Mesothelial cell of epicardium (in vitro differentiated cells): ENCODE data around the gene CAV1. TPM values are rescaled to one million over a fixed set of nuclear protein-coding genes. Genes with fewer than 3 reads are reported as not detected.

Experiments
- DNase-seq, 2 experiments: peaks; one replicate each; pipeline ENCODE4 v3.0.0; 2021; ENCODE audit warnings: low spot score in 2 of 2; ENCODE audit not compliant: unreplicated experiment in 2 of 2
- H3K27ac Mint-ChIP-seq: 2 replicates; pipeline ENCODE4 v1.8.0; 2021; ENCODE audit warnings: mixed read lengths
- H3K27me3 Mint-ChIP-seq: 2 replicates; pipeline ENCODE4 v1.8.0; 2021; ENCODE audit warnings: low read depth, mixed read lengths
- H3K36me3 Mint-ChIP-seq: 2 replicates; pipeline ENCODE4 v1.8.0; 2021; ENCODE audit warnings: mixed read lengths
- H3K4me1 Mint-ChIP-seq: 2 replicates; pipeline ENCODE4 v1.8.0; 2021; ENCODE audit warnings: mixed read lengths
- H3K4me3 Mint-ChIP-seq: 2 replicates; pipeline ENCODE4 v1.8.0; 2021; ENCODE audit warnings: mild to moderate bottlenecking, moderate library complexity, mixed read lengths
- H3K9me3 Mint-ChIP-seq: 2 replicates; pipeline ENCODE4 v1.8.0; 2021; ENCODE audit warnings: mixed read lengths
- total RNA-seq: library from RNA; stranded (reverse); gene quantifications from 3 replicates; pipeline ENCODE4 v1.2.1, GENCODE V29; 2021
- TF ChIP-seq, protein P1 (sequence below): fragments of 200-600 bp; sonication (generic); IDR thresholded peaks from one replicate; pipeline ENCODE4 v1.5.0; 2021; ENCODE audit warnings: antibody characterized with exemption; ENCODE audit not compliant: unreplicated experiment

The CAV1 gene
- total RNA-seq, 1 donor from 2014 or later: 2.7 TPM

DNA sequence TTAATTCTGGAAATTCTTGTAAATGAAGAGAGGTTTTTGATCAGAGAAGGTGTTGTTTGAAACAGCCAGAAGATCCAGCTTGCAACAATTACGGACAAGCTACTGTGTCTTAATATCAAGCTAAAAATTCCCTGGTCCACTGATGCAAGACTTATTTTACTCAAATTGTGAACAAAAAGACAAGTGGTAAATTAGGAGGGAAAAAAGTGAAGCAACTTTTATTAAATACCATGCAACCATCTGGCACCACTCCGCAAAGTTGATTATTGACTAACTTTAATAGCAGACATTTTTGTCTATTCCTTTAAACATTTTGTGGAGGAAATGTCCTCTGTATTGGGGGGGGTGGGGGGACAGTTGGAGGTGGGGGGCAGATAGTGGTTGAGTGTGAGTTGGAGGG is 30.4 kb upstream of the CAV1 start:
- no peaks in the 10 kb centered on the region for H3K27me3 Mint-ChIP-seq
- no peaks in the 10 kb centered on the region for H3K36me3 Mint-ChIP-seq
- DNase-seq: no peak
- H3K4me1 Mint-ChIP-seq: peaks cover 6% of the 10 kb centered on the region
- H3K9me3 Mint-ChIP-seq: peaks cover 8% of the 10 kb centered on the region
- no peak overlapping the region for H3K27ac Mint-ChIP-seq
- TF ChIP-seq, protein P1, sequence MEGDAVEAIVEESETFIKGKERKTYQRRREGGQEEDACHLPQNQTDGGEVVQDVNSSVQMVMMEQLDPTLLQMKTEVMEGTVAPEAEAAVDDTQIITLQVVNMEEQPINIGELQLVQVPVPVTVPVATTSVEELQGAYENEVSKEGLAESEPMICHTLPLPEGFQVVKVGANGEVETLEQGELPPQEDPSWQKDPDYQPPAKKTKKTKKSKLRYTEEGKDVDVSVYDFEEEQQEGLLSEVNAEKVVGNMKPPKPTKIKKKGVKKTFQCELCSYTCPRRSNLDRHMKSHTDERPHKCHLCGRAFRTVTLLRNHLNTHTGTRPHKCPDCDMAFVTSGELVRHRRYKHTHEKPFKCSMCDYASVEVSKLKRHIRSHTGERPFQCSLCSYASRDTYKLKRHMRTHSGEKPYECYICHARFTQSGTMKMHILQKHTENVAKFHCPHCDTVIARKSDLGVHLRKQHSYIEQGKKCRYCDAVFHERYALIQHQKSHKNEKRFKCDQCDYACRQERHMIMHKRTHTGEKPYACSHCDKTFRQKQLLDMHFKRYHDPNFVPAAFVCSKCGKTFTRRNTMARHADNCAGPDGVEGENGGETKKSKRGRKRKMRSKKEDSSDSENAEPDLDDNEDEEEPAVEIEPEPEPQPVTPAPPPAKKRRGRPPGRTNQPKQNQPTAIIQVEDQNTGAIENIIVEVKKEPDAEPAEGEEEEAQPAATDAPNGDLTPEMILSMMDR: no peak
- no peak overlapping the region for H3K4me3 Mint-ChIP-seq

DNA sequence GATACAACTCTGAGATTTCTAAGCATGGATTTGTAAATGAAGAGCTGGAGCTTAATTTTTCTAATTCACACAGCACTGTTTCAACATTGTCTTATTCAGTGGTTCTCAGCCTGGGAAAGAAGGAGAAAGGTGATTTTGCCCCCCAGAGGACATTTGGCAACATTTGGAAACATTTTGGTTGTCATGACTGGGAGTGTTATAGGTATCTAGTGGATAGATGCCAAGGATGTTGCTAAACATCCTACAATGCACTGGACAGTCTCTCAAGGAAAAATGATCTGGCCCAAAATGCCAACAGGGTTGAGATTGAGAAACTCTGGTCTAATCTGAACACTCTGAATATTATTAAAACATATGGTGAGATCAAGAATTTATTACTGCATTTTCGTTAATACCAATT is 29.1 kb upstream of the CAV1 start:
- no peak for DNase-seq
- Mint-ChIP-seq H3K27ac (no peak overlapping the region), H3K4me1 (peaks cover 9% of the 10 kb centered on the region), H3K27me3 (no peaks in the 10 kb centered on the region), H3K9me3 (peaks cover 8% of the 10 kb centered on the region), H3K4me3 (no peak overlapping the region), H3K36me3 (no peaks in the 10 kb centered on the region)
- TF ChIP-seq, protein P1: no peak

DNA sequence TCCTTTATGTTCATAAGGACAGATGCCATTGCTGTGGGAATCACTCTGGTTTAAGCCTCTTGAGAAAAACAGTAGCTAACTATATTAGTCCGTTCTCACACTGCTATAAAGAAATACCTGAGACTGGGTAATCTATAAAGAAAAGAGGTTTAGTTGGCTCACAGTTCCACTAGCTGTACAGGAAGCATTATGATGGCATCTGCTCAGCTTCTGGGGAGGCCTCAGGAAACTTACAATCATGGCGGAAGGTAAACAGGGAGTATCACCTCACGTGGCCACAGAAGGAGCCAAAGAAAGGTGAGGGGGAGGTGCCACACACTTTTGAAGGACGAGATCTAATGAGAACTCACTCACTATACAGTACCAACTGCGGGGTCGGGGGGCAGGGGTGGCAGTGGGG is 28.2 kb upstream of the CAV1 start:
- TF ChIP-seq, protein P1: no peak
- H3K9me3 Mint-ChIP-seq: peaks cover 8% of the 10 kb centered on the region
- peaks cover 17% of the 10 kb centered on the region for H3K4me1 Mint-ChIP-seq
- H3K27ac Mint-ChIP-seq: no peak overlapping the region
- no peaks in the 10 kb centered on the region for H3K27me3 Mint-ChIP-seq
- no peak overlapping the region for H3K4me3 Mint-ChIP-seq
- H3K36me3 Mint-ChIP-seq: no peaks in the 10 kb centered on the region
- no peak for DNase-seq

DNA sequence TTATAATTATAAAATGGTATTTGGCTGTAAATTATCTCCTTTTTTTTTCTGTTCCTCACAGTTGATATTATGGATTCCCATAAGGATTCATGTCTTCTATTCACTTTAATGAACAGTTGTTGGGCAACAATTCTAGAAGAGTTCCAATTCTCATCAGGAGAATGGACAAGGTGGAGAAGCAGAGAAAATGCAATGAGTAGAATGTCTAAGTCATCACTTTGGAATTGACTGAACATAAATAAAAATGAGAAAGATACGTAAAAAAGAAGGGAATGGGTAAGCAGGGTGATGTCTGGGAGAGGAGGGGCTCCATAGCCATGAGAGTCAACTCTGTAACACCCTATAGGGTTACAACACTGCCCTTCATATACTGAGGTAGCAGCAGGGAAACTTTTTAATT is 27.1 kb upstream of the CAV1 start:
- TF ChIP-seq, protein P1: no peak
- DNase-seq: no peak
- Mint-ChIP-seq H3K36me3 (no peaks in the 10 kb centered on the region), H3K9me3 (peaks cover 8% of the 10 kb centered on the region), H3K27me3 (no peaks in the 10 kb centered on the region), H3K4me3 (no peak overlapping the region), H3K27ac (no peak overlapping the region), H3K4me1 (peaks cover 19% of the 10 kb centered on the region)

DNA sequence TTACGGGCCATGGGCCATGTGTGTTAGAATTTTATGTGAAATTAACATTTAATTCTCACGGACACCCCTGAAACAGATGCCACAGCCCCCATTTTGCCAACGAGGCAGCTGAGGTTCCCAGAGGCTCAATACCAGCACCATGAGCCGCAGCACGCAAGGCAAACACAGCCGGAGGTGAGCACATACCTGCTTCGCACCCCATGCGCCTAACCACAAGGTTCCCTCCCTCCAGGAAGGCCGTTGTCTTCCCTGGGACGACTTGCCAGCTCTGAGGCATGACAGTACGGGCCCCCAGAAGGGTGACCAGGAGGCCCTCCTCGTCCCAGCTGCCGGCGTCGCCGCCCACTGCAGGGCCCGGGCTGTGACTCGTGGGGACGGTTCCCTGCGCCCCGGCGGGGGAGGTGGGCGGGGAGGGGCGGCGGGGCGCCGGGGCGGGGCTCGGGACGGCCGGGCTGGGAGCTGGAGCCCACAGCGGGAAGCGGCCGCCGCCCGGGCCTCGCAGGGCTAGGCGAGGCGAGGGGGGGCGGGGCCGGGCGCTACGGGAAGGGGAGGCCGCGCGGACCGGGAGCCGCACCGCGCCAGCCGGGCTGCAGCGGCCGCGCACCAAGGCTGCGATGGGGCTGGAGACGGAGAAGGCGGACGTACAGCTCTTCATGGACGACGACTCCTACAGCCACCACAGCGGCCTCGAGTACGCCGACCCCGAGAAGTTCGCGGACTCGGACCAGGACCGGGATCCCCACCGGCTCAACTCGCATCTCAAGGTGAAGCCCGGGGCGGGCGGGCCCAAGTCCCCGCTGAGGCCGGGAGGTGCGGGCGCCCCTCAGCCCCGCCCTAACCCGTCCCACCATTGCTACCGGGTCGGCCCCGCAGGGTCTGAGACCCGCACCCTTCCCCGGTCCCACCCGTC is 25.4 kb upstream of the CAV1 start, which contains the start of gene CAV2:
TSS of gene CAV2 (plus strand) at position 571 of the 910 bp plus-strand sequence. CDS start at position 615, 44 bp downstream.
- Mint-ChIP-seq H3K4me1 (peaks cover 19% of the 10 kb centered on the region), H3K27me3 (no peaks in the 10 kb centered on the region), H3K27ac (peak within 1 kb of the TSS; percentile 52), H3K36me3 (no peaks in the 10 kb centered on the region), H3K4me3 (peak within 1 kb of the TSS; percentile 83), H3K9me3 (peaks cover 8% of the 10 kb centered on the region)
- peak; percentile 35 to 59 for DNase-seq
- TF ChIP-seq, protein P1: no peak
